ENCODE results near the gene RAB39A.

Gene RAB39A

DNA sequence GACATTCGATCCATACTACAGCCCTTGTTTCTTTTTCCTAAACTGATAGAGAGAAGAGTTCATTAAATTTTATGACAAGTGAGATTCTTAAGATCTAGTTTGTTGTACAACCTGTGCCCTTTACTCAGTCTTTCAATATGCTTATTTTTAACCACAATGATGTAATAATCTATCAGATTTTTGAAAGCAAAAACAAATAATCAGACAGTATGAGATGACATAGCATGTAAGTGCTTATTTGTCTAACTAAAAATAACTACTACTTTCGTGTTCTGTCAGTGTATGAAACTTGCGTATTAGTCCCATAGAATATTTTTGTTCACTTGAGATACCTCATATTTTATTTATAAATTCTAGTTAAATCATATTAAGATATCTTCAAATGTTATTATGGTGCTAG lies 33.2 kb downstream of the RAB39A start:
- Histone ChIP-seq H3K9me3 (ENCODE audit: control insufficient read depth in 2 of 2, low read length in 2 of 2) (no peaks in the 10 kb centered on the region), H3K4me3 (ENCODE audit: low read length in 2 of 2) (no peak overlapping the region), H3K4me1 (ENCODE audit: control insufficient read depth, insufficient read depth, low read length) (no peaks in the 10 kb centered on the region), H3K36me3 (ENCODE audit: control insufficient read depth in 2 of 2, insufficient read depth in 2 of 2, low read length in 2 of 2) (no peaks in the 10 kb centered on the region), H3K9ac (ENCODE audit: low read length in 2 of 2) (no peak overlapping the region), H3K27ac (ENCODE audit: low read length) (no peak overlapping the region), H3K27me3 (ENCODE audit: control insufficient read depth in 1 of 2, insufficient read depth in 2 of 2, low read length in 2 of 2) (no peaks in the 10 kb centered on the region)

DNA sequence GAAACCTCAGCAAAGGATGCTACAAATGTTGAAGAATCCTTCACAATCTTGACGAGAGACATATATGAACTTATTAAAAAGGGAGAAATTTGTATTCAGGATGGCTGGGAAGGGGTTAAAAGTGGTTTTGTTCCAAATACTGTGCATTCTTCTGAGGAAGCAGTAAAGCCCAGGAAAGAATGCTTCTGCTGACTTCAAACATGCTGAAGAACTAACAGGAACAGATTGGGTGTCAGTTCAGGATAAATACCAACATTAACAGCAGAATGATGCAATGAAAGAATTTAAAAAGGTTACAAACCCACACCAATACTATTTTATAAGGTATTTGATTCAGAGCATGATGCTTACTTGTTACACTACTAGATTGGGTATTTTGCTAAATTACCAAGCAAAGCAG lies 33.9 kb downstream of the RAB39A start:
- H3K27me3 ChIP-seq (ENCODE audit: control insufficient read depth in 1 of 2, insufficient read depth in 2 of 2, low read length in 2 of 2): no peaks in the 10 kb centered on the region
- no peaks in the 10 kb centered on the region for H3K36me3 ChIP-seq (ENCODE audit: control insufficient read depth in 2 of 2, insufficient read depth in 2 of 2, low read length in 2 of 2)
- H3K4me1 ChIP-seq (ENCODE audit: control insufficient read depth, insufficient read depth, low read length): no peaks in the 10 kb centered on the region
- H3K9me3 ChIP-seq (ENCODE audit: control insufficient read depth in 2 of 2, low read length in 2 of 2): no peaks in the 10 kb centered on the region
- no peak overlapping the region for H3K9ac ChIP-seq (ENCODE audit: low read length in 2 of 2)
- H3K4me3 ChIP-seq (ENCODE audit: low read length in 2 of 2): no peak overlapping the region
- no peak overlapping the region for H3K27ac ChIP-seq (ENCODE audit: low read length)

DNA sequence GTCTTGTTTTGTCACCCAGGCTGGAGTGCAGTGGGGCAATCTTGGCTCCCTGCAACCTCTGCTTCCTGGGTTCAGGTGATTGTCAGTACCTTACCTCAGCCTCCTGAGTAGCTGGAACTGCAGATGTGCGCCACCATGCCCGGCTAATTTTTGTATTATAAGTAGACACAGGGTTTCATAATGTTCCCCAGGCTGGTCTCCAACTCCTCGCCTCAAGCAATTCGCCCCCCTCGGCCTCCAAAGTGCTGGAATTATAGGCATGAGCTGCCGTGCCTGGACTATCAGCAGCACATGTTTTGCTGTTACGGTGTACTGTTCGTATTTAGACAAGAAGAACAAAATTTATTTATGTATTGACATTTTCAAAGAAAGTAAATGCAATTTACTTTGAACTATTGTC lies 34.8 kb downstream of the RAB39A start:
- Histone ChIP-seq H3K36me3 (ENCODE audit: control insufficient read depth in 2 of 2, insufficient read depth in 2 of 2, low read length in 2 of 2) (no peaks in the 10 kb centered on the region), H3K4me3 (ENCODE audit: low read length in 2 of 2) (no peak overlapping the region), H3K27me3 (ENCODE audit: control insufficient read depth in 1 of 2, insufficient read depth in 2 of 2, low read length in 2 of 2) (no peaks in the 10 kb centered on the region), H3K4me1 (ENCODE audit: control insufficient read depth, insufficient read depth, low read length) (no peaks in the 10 kb centered on the region), H3K9ac (ENCODE audit: low read length in 2 of 2) (no peak overlapping the region), H3K9me3 (ENCODE audit: control insufficient read depth in 2 of 2, low read length in 2 of 2) (no peaks in the 10 kb centered on the region), H3K27ac (ENCODE audit: low read length) (no peak overlapping the region)

DNA sequence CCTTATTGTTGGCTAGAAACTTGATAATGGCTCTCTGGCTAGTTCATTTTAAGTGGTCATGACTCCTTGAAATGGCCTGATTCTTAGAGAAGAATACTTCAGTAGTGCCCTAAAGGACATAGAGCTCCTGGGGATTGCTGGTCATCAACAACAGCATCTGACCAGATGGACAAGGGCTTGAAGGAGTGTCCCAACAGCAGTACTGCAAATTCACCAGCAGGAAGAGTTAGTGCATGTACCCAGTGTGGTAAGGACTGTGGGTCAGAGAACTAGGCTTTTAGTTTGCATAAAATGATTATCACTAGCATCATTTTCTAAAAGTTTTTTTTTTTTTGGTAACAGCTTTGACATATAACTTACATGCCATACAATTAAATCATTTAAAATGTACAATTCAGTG lies 41.0 kb downstream of the RAB39A start:
- no peaks in the 10 kb centered on the region for H3K27me3 ChIP-seq (ENCODE audit: control insufficient read depth in 1 of 2, insufficient read depth in 2 of 2, low read length in 2 of 2)
- no peaks in the 10 kb centered on the region for H3K9me3 ChIP-seq (ENCODE audit: control insufficient read depth in 2 of 2, low read length in 2 of 2)
- H3K9ac ChIP-seq (ENCODE audit: low read length in 2 of 2): no peak overlapping the region
- H3K36me3 ChIP-seq (ENCODE audit: control insufficient read depth in 2 of 2, insufficient read depth in 2 of 2, low read length in 2 of 2): no peaks in the 10 kb centered on the region
- H3K27ac ChIP-seq (ENCODE audit: low read length): no peak overlapping the region
- H3K4me1 ChIP-seq (ENCODE audit: control insufficient read depth, insufficient read depth, low read length): no peaks in the 10 kb centered on the region
- no peak overlapping the region for H3K4me3 ChIP-seq (ENCODE audit: low read length in 2 of 2)

DNA sequence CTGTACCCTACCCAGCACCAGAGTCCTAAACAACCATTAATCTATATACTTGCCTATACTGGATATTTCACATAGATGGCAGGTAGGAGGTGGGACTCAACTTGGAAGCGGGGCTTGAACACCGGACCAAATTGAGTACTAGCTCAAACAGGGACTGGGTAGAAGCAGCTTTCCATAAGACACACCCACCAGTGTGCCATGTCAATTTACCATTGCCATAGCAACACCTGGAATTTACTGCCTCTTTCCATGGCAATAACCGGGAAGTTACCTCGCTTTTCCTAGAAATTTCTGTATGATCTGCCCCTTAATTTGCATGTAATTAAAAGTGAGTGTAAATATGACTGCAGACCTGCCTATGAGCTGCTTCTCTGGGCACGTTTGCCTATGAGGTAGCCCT lies 41.8 kb downstream of the RAB39A start:
- Histone ChIP-seq H3K9ac (ENCODE audit: low read length in 2 of 2) (no peak overlapping the region), H3K4me3 (ENCODE audit: low read length in 2 of 2) (no peak overlapping the region), H3K27me3 (ENCODE audit: control insufficient read depth in 1 of 2, insufficient read depth in 2 of 2, low read length in 2 of 2) (no peaks in the 10 kb centered on the region), H3K36me3 (ENCODE audit: control insufficient read depth in 2 of 2, insufficient read depth in 2 of 2, low read length in 2 of 2) (no peaks in the 10 kb centered on the region), H3K4me1 (ENCODE audit: control insufficient read depth, insufficient read depth, low read length) (no peaks in the 10 kb centered on the region), H3K27ac (ENCODE audit: low read length) (no peak overlapping the region), H3K9me3 (ENCODE audit: control insufficient read depth in 2 of 2, low read length in 2 of 2) (no peaks in the 10 kb centered on the region)

DNA sequence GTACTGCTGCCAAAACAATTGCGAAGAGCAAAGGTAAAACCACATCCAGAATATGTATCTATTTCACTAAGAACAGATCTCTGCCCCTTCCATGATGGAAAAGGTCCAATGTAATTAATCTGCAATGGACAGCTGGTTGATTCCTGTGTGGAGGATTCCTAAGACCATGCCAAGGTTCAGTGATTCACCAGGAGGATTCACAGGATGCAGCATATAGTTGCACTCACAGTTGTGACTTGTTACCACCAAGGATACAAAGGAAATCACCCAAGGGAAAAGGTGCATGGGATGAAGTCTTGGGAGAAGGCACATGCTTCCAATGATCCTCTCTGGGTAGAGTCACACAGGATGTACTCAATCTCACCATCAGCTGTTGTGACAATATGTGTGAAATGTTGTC lies 45.4 kb downstream of the RAB39A start:
- H3K9me3 ChIP-seq (ENCODE audit: control insufficient read depth in 2 of 2, low read length in 2 of 2): no peaks in the 10 kb centered on the region
- no peaks in the 10 kb centered on the region for H3K27me3 ChIP-seq (ENCODE audit: control insufficient read depth in 1 of 2, insufficient read depth in 2 of 2, low read length in 2 of 2)
- no peak overlapping the region for H3K27ac ChIP-seq (ENCODE audit: low read length)
- no peak overlapping the region for H3K4me3 ChIP-seq (ENCODE audit: low read length in 2 of 2)
- H3K9ac ChIP-seq (ENCODE audit: low read length in 2 of 2): no peak overlapping the region
- no peaks in the 10 kb centered on the region for H3K4me1 ChIP-seq (ENCODE audit: control insufficient read depth, insufficient read depth, low read length)
- H3K36me3 ChIP-seq (ENCODE audit: control insufficient read depth in 2 of 2, insufficient read depth in 2 of 2, low read length in 2 of 2): no peaks in the 10 kb centered on the region

DNA sequence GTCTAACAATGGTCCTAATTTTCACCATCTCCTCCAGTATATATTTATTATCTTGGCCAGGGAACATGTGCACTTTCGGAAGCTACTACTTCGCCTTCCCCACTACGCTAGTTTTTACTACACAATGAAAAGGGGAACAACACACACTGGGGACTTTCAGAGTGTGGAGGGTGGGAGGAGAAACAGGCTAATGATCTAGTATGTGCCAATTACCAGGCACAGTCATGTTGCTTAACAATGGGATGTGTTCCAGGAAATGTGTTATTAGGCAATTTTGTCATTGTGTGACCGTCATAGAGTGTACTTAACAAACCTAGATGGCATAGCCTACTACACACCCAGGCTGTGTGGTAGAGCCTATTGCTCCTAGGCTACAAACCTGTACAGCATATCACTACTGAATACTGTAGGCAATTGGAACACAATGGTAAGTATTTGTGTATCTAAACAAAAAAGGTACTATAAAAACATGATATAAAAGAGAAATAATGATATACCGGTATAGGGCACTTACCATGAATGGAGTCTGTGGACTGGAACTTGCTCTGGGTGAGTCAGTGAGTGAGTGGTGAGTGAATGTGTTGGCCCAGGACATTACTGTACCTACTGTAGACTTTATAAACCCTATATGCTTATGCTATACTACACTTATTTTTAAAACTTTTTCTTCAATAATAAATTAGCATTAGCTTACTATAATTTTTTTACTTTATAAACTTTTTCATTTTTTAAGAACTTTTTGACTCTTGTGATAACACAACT lies 60.3 kb downstream of the RAB39A start:
- Histone ChIP-seq H3K9me3 (ENCODE audit: control insufficient read depth in 2 of 2, low read length in 2 of 2) (no peaks in the 10 kb centered on the region), H3K27me3 (ENCODE audit: control insufficient read depth in 1 of 2, insufficient read depth in 2 of 2, low read length in 2 of 2) (no peaks in the 10 kb centered on the region), H3K4me1 (ENCODE audit: control insufficient read depth, insufficient read depth, low read length) (no peaks in the 10 kb centered on the region), H3K4me3 (ENCODE audit: low read length in 2 of 2) (no peak overlapping the region), H3K9ac (ENCODE audit: low read length in 2 of 2) (no peak overlapping the region), H3K27ac (ENCODE audit: low read length) (no peak overlapping the region), H3K36me3 (ENCODE audit: control insufficient read depth in 2 of 2, insufficient read depth in 2 of 2, low read length in 2 of 2) (no peaks in the 10 kb centered on the region)

DNA sequence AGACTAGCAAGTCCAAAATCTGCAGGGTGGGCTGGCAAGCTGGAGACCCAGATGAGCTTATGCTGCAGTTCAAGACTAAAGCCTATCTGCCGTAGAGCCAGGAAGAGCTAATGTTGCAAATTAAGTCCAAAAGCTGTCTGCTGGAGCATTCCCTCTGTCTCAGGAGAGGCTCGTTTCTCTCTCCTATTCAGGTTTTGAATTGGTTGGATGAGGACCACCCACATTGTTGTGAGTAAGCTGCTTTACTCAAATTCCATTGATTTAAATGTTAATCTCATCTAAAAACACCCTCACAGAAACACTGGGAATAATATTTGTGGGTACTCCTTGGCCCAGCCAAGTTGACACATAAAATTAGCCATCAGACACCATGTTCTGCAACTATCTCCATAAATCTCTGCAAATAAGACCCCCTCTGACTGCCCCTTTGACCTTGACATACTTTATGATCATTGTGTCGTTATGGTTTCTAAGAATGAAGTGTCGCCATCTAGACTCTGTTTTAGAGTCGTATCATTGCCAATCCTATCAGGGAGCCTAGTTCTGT lies 63.7 kb downstream of the RAB39A start:
- Histone ChIP-seq H3K9me3 (ENCODE audit: control insufficient read depth in 2 of 2, low read length in 2 of 2) (no peaks in the 10 kb centered on the region), H3K9ac (ENCODE audit: low read length in 2 of 2) (no peak overlapping the region), H3K4me3 (ENCODE audit: low read length in 2 of 2) (no peak overlapping the region), H3K4me1 (ENCODE audit: control insufficient read depth, insufficient read depth, low read length) (no peaks in the 10 kb centered on the region), H3K27me3 (ENCODE audit: control insufficient read depth in 1 of 2, insufficient read depth in 2 of 2, low read length in 2 of 2) (no peaks in the 10 kb centered on the region), H3K27ac (ENCODE audit: low read length) (no peak overlapping the region), H3K36me3 (ENCODE audit: control insufficient read depth in 2 of 2, insufficient read depth in 2 of 2, low read length in 2 of 2) (no peaks in the 10 kb centered on the region)

DNA sequence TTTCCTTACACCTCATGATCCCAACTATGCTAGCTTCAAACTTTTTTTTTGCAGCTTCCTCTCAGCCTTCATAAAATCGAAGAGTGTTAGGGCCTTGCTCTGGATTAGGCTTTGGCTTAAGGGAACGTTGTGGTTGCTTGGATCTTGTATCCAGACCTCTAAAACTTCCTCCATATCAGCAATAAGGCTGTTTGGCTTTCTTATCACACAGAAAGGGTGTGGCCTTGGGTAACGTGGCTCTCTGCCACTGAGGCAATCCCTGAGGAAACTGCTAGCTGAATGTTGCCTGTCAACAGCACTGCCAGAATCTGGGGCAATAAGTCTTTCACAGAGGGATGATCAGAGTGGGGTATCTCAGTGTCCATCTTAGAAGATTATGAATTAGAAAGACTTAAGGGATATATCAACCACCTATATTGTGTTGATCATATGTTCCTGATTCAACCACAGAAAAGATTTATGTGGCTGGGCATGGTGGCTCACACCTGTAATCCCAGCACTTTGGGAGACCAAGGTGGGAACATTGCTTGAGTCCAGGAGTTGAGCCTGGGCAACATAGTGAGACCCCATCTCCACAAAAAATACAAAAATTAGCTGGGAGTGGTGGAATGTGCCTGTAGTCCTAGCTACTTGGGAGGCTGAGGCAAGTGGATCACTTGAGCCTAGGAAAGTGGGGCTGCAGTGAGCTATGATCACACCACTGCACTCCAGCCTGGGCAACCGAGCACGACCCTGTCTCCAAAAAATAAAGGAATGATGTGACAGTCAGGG lies 67.9 kb downstream of the RAB39A start:
- Histone ChIP-seq H3K36me3 (ENCODE audit: control insufficient read depth in 2 of 2, insufficient read depth in 2 of 2, low read length in 2 of 2) (no peaks in the 10 kb centered on the region), H3K4me3 (ENCODE audit: low read length in 2 of 2) (no peak overlapping the region), H3K27me3 (ENCODE audit: control insufficient read depth in 1 of 2, insufficient read depth in 2 of 2, low read length in 2 of 2) (no peaks in the 10 kb centered on the region), H3K9ac (ENCODE audit: low read length in 2 of 2) (no peak overlapping the region), H3K4me1 (ENCODE audit: control insufficient read depth, insufficient read depth, low read length) (no peaks in the 10 kb centered on the region), H3K9me3 (ENCODE audit: control insufficient read depth in 2 of 2, low read length in 2 of 2) (no peaks in the 10 kb centered on the region), H3K27ac (ENCODE audit: low read length) (no peak overlapping the region)

DNA sequence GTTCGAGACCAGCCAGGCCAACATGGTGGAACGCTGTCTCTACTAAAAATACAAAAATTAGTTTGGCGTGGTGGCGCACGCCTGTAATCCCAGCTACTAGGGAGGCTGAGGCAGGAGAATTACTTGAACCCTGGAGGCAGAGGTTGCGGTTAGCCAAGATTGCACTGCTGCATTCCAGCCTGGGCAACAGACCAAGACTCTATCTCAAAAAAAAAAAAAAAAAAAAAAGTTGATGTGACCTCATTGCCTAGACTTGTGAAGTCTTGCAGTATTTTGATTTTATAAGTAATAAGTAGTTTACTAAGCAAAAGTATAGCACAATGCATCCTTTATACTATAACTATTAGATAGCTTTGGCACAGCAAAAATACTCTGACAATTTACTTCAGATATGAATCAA lies 70.5 kb downstream of the RAB39A start:
- Histone ChIP-seq H3K27me3 (ENCODE audit: control insufficient read depth in 1 of 2, insufficient read depth in 2 of 2, low read length in 2 of 2) (no peaks in the 10 kb centered on the region), H3K4me1 (ENCODE audit: control insufficient read depth, insufficient read depth, low read length) (no peaks in the 10 kb centered on the region), H3K36me3 (ENCODE audit: control insufficient read depth in 2 of 2, insufficient read depth in 2 of 2, low read length in 2 of 2) (no peaks in the 10 kb centered on the region), H3K9me3 (ENCODE audit: control insufficient read depth in 2 of 2, low read length in 2 of 2) (no peaks in the 10 kb centered on the region), H3K4me3 (ENCODE audit: low read length in 2 of 2) (no peak overlapping the region), H3K9ac (ENCODE audit: low read length in 2 of 2) (no peak overlapping the region), H3K27ac (ENCODE audit: low read length) (no peak overlapping the region)
